Measurements from ENCODE around the gene ASH1L.

GRCh38 chr1:155308493-155309422, 253.8 kb downstream of the ASH1L start, which contains the start of gene FDPS:
- TF ChIP-seq FOS (IDR thresholded peaks at IDR 0.05; ENCODE audit: borderline replicate concordance, insufficient read depth, low read length) (no peak), CTCF (IDR thresholded peaks at IDR 0.05; ENCODE audit: extremely low read depth in 1 of 2, insufficient read depth in 1 of 2, low read depth in 1 of 2, low read length in 2 of 2) (no peak), EZH2 (IDR thresholded peaks at IDR 0.05; ENCODE audit: borderline replicate concordance, low read depth, low read length, severe bottlenecking) (no peak)

All from endothelial cell of umbilical vein (primary cell).